ENCODE results near the gene MED8.

The MED8 gene

GRCh38 chr1:43367904-43368645, 21.5 kb downstream of the MED8 start, which contains the start of gene ELOVL1:
ELOVL1 (minus strand) TSS chr1:43368011; CDS start chr1:43365609, 2,402 bp downstream.
- H3K9ac ChIP-seq = peak within 1 kb of the TSS; percentile 85 to 96 (median 93)
- peaks cover 27 to 51% (median 33%) of the 10 kb centered on the region in 11 experiments for H3K36me3 ChIP-seq
- H3K27me3 ChIP-seq = no peaks in the 10 kb centered on the region
- peaks cover 27 to 71% (median 55%) of the 10 kb centered on the region in 10 experiments for H3K4me1 ChIP-seq
- H4K20me1 ChIP-seq = peaks cover 5 to 40% (median 34%) of the 10 kb centered on the region in 11 experiments; a peak in 17 of 22 replicates
- peak within 1 kb of the TSS; percentile 80 to 92 (median 84) for H3K4me3 ChIP-seq
- H3K4me2 ChIP-seq = peak within 1 kb of the TSS; percentile 94 to 100 (median 100)
- no peak for TF ChIP-seq Cebpa-rat (IDR thresholded peaks at IDR 0.05)
- H3K27ac ChIP-seq = peak within 1 kb of the TSS; percentile 83 to 97 (median 88)
- no peaks in the 10 kb centered on the region for H3K9me3 ChIP-seq (replicated peaks in 1 of 11)

- Histone ChIP-seq H3K4me2 (peak overlapping the region; percentile 91 to 100 (median 100)), H3K27me3 (no peaks in the 10 kb centered on the region), H3K4me3 (peak overlapping the region; percentile 80 to 92 (median 84)), H3K9me3 (replicated peaks in 1 of 11) (no peaks in the 10 kb centered on the region), H4K20me1 (peaks cover 5 to 48% (median 38%) of the 10 kb centered on the region in 11 experiments; a peak in 17 of 22 replicates), H3K9ac (peak overlapping the region; percentile 85 to 96 (median 93)), H3K27ac (peak overlapping the region; percentile 83 to 97 (median 88)), H3K36me3 (peaks cover 35 to 51% (median 41%) of the 10 kb centered on the region in 11 experiments), H3K4me1 (peaks cover 33 to 71% (median 60%) of the 10 kb centered on the region in 10 experiments)
- no peak for TF ChIP-seq Cebpa-rat (IDR thresholded peaks at IDR 0.05)
These were observed 22.3 kb downstream of the MED8 start for GRCh38 chr1:43367026-43367903.

- Histone ChIP-seq H4K20me1 (peaks cover 5 to 54% (median 44%) of the 10 kb centered on the region in 11 experiments; a peak in 18 of 22 replicates), H3K4me2 (peak overlapping the region; percentile 91 to 100 (median 100)), H3K4me3 (peak overlapping the region; percentile 80 to 92 (median 84)), H3K36me3 (peaks cover 41 to 55% (median 47%) of the 10 kb centered on the region in 11 experiments), H3K9me3 (replicated peaks in 1 of 11) (no peaks in the 10 kb centered on the region), H3K27me3 (no peaks in the 10 kb centered on the region), H3K27ac (peak overlapping the region; percentile 83 to 97 (median 88); a peak in 21 of 22 replicates), H3K4me1 (peaks cover 39 to 76% (median 67%) of the 10 kb centered on the region in 10 experiments), H3K9ac (peak overlapping the region; percentile 85 to 96 (median 93))
- TF ChIP-seq Cebpa-rat (IDR thresholded peaks at IDR 0.05) = no peak
These were observed 23.0 kb downstream of the MED8 start for GRCh38 chr1:43366601-43367025.

DNA sequence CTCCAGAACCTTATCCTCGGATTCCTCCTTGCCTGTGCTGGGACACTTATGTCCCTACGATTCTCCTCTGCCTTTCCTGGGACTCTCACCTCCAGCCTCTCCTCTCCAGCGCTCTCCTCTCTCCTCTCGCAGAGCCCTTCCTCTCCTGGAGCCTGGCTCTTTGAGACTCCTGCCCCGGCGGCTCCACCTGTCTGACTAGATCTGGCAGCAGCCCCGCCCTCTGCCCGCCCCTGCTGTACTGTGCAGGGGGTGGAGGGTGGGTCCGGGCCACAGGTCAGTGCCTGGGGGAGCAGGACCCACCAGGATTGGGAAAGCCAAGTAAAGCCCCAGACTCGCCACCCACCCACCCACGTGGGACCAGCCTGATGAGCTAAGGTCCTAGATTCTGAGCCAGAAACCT, 23.4 kb downstream of the MED8 start:
- Histone ChIP-seq H3K4me3 (peak overlapping the region; percentile 80 to 92 (median 84); a peak in 19 of 20 replicates), H3K4me1 (peaks cover 44 to 80% (median 71%) of the 10 kb centered on the region in 10 experiments), H3K9me3 (replicated peaks in 1 of 11) (no peaks in the 10 kb centered on the region), H4K20me1 (peaks cover 5 to 59% (median 47%) of the 10 kb centered on the region in 11 experiments; a peak in 18 of 22 replicates), H3K36me3 (peaks cover 45 to 59% (median 51%) of the 10 kb centered on the region in 11 experiments), H3K27me3 (no peaks in the 10 kb centered on the region), H3K9ac (peak overlapping the region; percentile 85 to 96 (median 93); a peak in 21 of 22 replicates), H3K4me2 (peak overlapping the region; percentile 91 to 100 (median 100)), H3K27ac (peak overlapping the region in 7 of 11 experiments; percentile 23 to 97 (median 93); a peak in 12 of 22 replicates)
- TF ChIP-seq Cebpa-rat (IDR thresholded peaks at IDR 0.05) = no peak

GRCh38 chr1:43365678-43366077, 23.9 kb downstream of the MED8 start:
- Histone ChIP-seq H3K27ac (peak overlapping the region in 8 of 11 experiments; percentile 0 to 97 (median 56); a peak in 8 of 22 replicates), H3K4me2 (peak overlapping the region; percentile 91 to 100 (median 100)), H4K20me1 (peaks cover 9 to 64% (median 52%) of the 10 kb centered on the region in 11 experiments; a peak in 20 of 22 replicates), H3K9ac (peak overlapping the region; percentile 25 to 96 (median 92); a peak in 16 of 22 replicates), H3K36me3 (peaks cover 50 to 62% (median 53%) of the 10 kb centered on the region in 11 experiments), H3K4me1 (peaks cover 49 to 85% (median 76%) of the 10 kb centered on the region in 10 experiments), H3K9me3 (replicated peaks in 1 of 11) (no peaks in the 10 kb centered on the region), H3K4me3 (peak overlapping the region in 7 of 10 experiments; percentile 80 to 92 (median 85); a peak in 8 of 20 replicates), H3K27me3 (no peaks in the 10 kb centered on the region)
- no peak for TF ChIP-seq Cebpa-rat (IDR thresholded peaks at IDR 0.05)

- H3K9ac ChIP-seq = peak overlapping the region in 7 of 11 experiments; percentile 31 to 62 (median 44); a peak in 8 of 22 replicates
- TF ChIP-seq Cebpa-rat (IDR thresholded peaks at IDR 0.05) = no peak
- H3K27me3 ChIP-seq = no peaks in the 10 kb centered on the region
- H3K4me2 ChIP-seq = peak overlapping the region in 8 of 11 experiments; percentile 46 to 100 (median 98); a peak in 14 of 22 replicates
- peaks cover 63 to 86% (median 84%) of the 10 kb centered on the region in 10 experiments for H3K4me1 ChIP-seq
- peak overlapping the region in 1 of 10 experiments; percentile 32; a peak in 1 of 20 replicates for H3K4me3 ChIP-seq
- H3K9me3 ChIP-seq (replicated peaks in 1 of 11) = no peaks in the 10 kb centered on the region
- H4K20me1 ChIP-seq = peaks cover 24 to 80% (median 64%) of the 10 kb centered on the region in 11 experiments; a peak in 21 of 22 replicates
- peak overlapping the region in 7 of 11 experiments; percentile 17 to 62 (median 47); a peak in 10 of 22 replicates for H3K27ac ChIP-seq
- peaks cover 56 to 67% (median 63%) of the 10 kb centered on the region in 11 experiments for H3K36me3 ChIP-seq
These were observed 25.6 kb downstream of the MED8 start for GRCh38 chr1:43363935-43364525.

GRCh38 chr1:43363283-43363934, 26.2 kb downstream of the MED8 start:
- Histone ChIP-seq H3K27me3 (no peaks in the 10 kb centered on the region), H3K36me3 (peaks cover 56 to 67% (median 63%) of the 10 kb centered on the region in 11 experiments), H3K9ac (peak overlapping the region in 9 of 11 experiments; percentile 7 to 62 (median 40); a peak in 13 of 22 replicates), H3K4me1 (peaks cover 58 to 81% (median 80%) of the 10 kb centered on the region in 10 experiments), H3K9me3 (replicated peaks in 1 of 11) (no peaks in the 10 kb centered on the region), H3K4me3 (0 out of 20 replicates have a peak overlapping the region, but pooled peaks of 1 of the 10 experiments have one; percentile 32), H3K27ac (peak overlapping the region in 8 of 11 experiments; percentile 17 to 62 (median 49); a peak in 12 of 22 replicates), H4K20me1 (peaks cover 24 to 82% (median 64%) of the 10 kb centered on the region in 11 experiments; a peak in 21 of 22 replicates), H3K4me2 (peak overlapping the region in 9 of 11 experiments; percentile 21 to 100 (median 98); a peak in 15 of 22 replicates)
- TF ChIP-seq Cebpa-rat (IDR thresholded peaks at IDR 0.05) = no peak

All from BLaER1 treated with 17β-estradiol and CSF1 and Interleukin-3, amounts not matched to agents 10 nM and 100 nM (cell line).